HG02943 (cell line): Measurements from ENCODE around the gene PNPLA7.
"Not testable (repeated sequence)": the region's sequence is repeated elsewhere in the genome, so short reads cannot be mapped to it uniquely, and the experiment has no call there.

ENCODE experiments used
- ATAC-seq: cut with Tn5 transposase; IDR thresholded peaks from one replicate; pipeline ENCODE4 v1.9.1; 2021; ENCODE audit warnings: mild to moderate bottlenecking, low read depth, moderate library complexity; ENCODE audit not compliant: unreplicated experiment

PNPLA7 gene

GRCh38 chr9:137426018-137426681 is 124.1 kb downstream of the PNPLA7 start:
- no peak for ATAC-seq

- peak; percentile 29 for ATAC-seq
Measured at GRCh38 chr9:137423514-137424291, 126.5 kb downstream of the PNPLA7 start.

GRCh38 chr9:137422604-137423513 is 127.3 kb downstream of the PNPLA7 start, which contains the start of the genes EXD3 and NOXA1:
Gene EXD3 (minus strand): TSS chr9:137423162. CDS start chr9:137395357, 27,805 bp downstream.
Gene NOXA1 (plus strand): TSS chr9:137423393. CDS start chr9:137423530, 137 bp downstream.
- ATAC-seq: peak; percentile 72

GRCh38 chr9:137421838-137422603 is 128.2 kb downstream of the PNPLA7 start:
- no peak for ATAC-seq

- ATAC-seq: no peak
Measured at GRCh38 chr9:137417161-137418021, 132.8 kb downstream of the PNPLA7 start.

- no peak for ATAC-seq
Measured at GRCh38 chr9:137416563-137417151, 133.5 kb downstream of the PNPLA7 start.

- ATAC-seq: no peak
Measured at GRCh38 chr9:137416006-137416562, 134.1 kb downstream of the PNPLA7 start.

GRCh38 chr9:137415451-137415850 is 134.8 kb downstream of the PNPLA7 start:
- no peak for ATAC-seq

- ATAC-seq: no peak
Measured at GRCh38 chr9:137412431-137412830, 137.8 kb downstream of the PNPLA7 start.

DNA sequence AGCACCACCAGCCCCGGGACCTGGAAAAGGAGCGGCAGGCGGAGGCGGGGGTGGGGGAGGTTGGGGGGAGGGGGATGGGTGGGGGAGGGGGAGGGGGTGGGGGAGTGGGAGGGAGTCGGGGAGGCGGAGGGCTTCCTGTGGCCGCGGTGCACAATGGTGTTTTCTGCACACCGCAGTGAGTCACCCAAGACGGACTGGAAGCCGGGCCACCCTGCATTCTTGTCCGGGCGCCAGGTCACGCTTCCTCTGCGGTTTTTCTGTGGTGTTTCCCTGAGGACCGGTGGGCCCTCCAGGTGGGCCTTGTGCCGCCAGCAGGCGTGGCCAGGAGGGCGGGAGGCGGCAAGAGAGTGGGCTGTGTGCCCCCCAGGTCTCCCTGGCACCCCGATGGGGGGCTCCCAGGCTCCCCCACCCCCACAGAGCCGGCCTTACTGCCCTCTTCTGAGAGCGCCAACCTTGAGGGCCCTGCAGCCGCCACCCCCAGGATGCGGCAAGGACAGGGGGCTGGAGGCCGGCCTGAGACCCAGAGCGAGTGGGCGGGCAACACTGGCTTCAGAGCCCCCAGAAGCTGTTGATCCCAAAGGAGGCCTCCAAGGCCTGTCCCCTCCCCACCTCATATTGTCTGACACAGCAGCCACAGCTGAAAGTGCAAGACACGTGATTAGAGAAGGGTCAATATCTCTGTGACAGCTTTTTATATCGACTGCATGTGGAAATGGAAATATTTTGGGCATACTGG is 138.4 kb downstream of the PNPLA7 start:
- no peak for ATAC-seq

GRCh38 chr9:137411260-137411644 is 138.9 kb downstream of the PNPLA7 start:
- no peak for ATAC-seq

DNA sequence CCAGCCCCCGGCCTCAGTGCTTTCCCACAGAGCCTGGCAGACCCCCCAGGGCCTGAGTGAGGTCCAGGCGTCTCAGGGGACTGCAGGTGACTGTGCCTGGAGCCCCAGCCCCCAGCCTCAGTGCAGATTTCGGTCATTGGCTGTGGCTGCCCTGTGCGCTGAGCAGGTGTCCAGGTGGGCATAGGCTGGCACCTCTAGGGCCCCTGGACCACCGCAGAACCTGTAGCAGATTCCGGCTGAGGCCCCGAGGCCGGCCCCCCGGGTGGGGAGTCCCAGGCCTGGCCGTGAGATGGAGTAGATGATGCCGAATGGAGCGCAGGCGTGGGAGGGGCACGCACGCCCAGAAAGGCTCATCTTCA is 139.3 kb downstream of the PNPLA7 start:
- no peak for ATAC-seq

GRCh38 chr9:137410236-137410890 is 139.8 kb downstream of the PNPLA7 start:
- not testable (repeated sequence) for ATAC-seq
